Stimulated activated CD8-positive, alpha-beta memory T cell treated with anti-CD3 and anti-CD28 coated beads, Interleukin-12 subunit alpha, Interleukin-12 subunit beta, amount 100 ng/mL, for 24 hours (primary cell): ENCODE results near the gene PPP1R7.
"Not testable (repeated sequence)": the region's sequence is repeated elsewhere in the genome, so short reads cannot be mapped to it uniquely, and the experiment has no call there.

Experiments
- DNase-seq: peaks from one replicate; pipeline ENCODE4 v3.0.0-alpha.2; 2020; ENCODE audit errors: extremely low read depth

The PPP1R7 gene, protein sequence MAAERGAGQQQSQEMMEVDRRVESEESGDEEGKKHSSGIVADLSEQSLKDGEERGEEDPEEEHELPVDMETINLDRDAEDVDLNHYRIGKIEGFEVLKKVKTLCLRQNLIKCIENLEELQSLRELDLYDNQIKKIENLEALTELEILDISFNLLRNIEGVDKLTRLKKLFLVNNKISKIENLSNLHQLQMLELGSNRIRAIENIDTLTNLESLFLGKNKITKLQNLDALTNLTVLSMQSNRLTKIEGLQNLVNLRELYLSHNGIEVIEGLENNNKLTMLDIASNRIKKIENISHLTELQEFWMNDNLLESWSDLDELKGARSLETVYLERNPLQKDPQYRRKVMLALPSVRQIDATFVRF

GRCh38 chr2:241149925-241150659, at the start of gene PPP1R7:
PPP1R7 (plus strand) TSS chr2:241150467; CDS start chr2:241150496, 29 bp downstream.
- peak; percentile 87 for DNase-seq

DNA sequence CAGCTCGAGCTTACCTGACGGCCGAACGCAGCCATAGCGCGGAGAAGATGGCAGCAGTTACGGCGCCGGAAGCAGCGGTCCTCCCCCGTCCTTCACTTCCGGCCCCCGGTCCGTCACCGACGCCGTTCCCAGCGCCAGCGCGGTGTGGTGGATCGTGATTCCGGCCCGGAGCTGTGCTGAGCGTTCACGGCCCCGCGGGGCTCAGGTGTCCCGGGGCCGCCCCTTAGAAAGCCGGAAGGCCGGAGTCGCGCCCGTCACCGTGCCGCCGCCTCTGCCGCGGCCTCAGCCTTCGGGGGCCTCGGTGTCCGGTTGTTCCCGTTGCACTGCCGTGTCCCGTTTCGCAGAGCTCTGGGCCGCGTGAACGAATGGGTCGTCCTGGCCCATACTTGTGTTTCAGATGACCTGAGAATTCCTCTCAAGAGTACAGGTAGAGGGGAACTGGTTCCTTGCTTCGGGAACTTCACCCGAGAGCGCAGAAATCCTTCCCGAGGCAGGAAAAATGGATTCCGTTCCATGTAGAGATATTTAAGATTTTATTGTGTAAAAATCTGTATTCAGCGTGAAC, 47.9 kb upstream of the PPP1R7 start, which contains the start of gene MTERF4:
Gene MTERF4, minus strand, starts transcription at position 49 of the 565 bp plus-strand sequence. Its CDS starts 14 bp downstream, at position 35.
- DNase-seq, result peak; percentile 75

DNA sequence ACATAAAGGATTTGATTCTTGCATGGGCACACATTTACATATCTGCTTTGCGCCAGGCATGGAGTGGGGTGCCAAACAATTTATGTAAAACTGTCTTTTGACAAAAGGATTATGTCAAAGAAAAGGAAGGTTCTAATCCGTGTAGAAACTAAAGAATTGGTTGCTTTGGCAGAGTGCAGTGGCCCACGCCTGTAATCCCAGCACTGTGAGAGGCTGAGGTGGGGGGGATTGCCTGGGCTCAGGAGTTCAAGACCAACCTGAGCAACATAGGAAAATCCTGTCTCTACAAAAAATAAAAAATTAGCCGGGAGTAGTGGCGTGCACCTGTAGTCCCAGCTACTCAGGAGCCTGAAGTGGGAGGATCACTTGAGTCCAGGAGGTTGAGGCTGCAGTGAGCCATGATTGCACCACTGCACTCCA, 47.1 kb upstream of the PPP1R7 start:
- DNase-seq, result no peak

- DNase-seq, result not testable (repeated sequence)
Measured at GRCh38 chr2:241104611-241105010, 45.7 kb upstream of the PPP1R7 start.

DNA sequence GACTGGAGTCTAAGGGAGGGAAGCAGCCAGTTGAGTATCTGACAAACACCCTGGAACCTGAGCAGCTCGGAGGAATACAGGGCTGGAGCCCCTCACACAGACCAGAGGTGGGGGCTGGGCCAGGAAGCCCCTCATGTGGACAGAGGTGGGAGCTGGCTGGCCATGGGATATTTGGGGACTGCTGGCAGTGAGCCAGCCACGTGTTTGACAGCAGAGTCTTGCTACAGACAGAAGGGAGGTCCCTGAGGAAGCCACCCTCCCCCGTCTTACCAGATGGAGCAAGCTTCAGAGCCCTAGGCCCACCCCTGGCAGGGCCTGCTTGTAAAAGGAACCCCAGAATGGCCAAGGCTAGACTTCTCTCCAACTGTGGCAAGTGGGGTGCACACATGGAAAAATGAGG, 44.6 kb upstream of the PPP1R7 start:
- DNase-seq, result no peak

- no peak for DNase-seq
Measured at GRCh38 chr2:241107031-241107783, 43.1 kb upstream of the PPP1R7 start.

DNA sequence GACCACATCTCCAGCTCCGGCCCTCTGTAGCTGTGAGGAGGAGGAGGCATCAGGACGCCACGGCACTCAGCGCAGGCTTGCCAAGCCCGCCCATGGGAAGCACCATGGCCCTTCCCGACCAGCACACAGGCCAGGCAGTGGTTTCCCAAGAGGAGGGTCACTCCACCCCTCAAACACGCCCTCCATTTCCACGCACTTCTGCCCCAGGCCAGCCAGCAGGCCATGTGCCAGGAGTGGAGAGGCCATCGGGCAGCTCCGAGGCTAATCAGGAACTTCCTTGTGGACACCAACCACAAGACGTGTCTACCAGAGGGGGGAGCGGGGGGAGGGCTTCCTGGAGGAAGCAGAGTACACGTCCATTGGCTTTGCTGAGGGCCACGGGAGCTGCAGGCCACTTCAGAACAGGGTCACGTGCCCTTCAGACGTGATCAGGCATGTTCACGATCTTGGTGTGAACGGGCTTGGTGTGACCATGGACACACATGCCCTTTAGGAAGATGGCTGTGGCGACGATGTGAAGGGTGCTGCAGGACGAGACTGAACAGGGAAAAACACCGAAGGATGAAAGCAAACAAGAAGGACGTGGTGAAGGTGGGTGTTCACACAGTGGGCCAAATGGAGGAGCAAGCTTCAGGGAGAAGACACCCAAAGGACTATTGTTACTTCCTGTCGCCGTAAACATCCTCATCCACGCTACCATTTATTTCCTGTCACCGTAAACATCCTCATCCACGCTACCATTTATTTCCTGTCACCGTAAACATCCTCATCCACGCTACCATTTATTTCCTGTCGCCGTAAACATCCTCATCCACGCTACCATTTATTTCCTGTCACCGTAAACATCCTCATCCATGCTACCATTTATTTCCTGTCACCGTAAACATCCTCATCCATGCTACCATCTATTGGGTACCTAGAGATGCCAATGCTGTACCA, 41.7 kb upstream of the PPP1R7 start:
- no peak for DNase-seq

- no peak for DNase-seq
Measured at GRCh38 chr2:241109210-241110088, 40.8 kb upstream of the PPP1R7 start.

- no peak for DNase-seq
Measured at GRCh38 chr2:241110089-241110606, 40.1 kb upstream of the PPP1R7 start.

- DNase-seq, result no peak
Measured at GRCh38 chr2:241110607-241111439, 39.4 kb upstream of the PPP1R7 start.

DNA sequence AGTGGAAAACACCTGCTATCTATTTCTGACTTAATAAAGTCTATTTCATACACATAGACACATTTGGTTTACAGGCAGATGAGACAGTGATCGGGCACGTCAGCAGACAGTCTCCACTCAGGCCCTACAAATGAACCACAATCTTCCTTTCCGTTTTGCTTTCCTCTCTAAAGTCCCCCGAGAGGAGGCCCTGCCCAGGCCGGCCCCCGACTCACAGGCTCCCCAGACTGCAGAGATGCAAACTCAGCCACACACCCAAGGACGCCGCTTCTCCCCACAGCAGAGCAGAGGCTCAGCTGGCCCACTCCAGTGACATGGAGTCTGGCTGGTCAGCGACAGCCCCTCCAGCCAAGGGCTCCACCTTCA, 38.8 kb upstream of the PPP1R7 start:
- DNase-seq, result no peak

- no peak for DNase-seq
Measured at GRCh38 chr2:241112046-241112445, 38.2 kb upstream of the PPP1R7 start.

DNA sequence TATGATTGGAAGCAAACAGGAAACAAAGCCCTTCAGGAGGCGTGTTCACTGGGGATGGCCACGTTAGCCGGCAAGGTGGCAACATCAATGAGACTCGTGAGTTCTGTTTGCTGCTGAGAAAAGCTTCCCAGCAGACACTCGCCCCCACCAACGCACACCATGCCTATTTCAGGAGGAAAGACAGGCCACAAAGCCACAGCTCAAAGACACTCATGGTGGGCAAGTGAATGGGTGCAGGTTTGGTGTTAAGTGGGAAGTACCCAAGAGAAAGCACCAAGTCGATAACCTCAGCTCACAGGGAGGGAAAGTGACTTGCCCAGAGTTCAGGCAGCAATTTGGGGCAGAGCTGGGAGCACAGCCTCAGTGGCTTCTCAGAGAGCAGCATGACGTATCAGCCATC, 37.7 kb upstream of the PPP1R7 start:
- no peak for DNase-seq

GRCh38 chr2:241114836-241115235, 35.4 kb upstream of the PPP1R7 start:
- DNase-seq, result no peak

- DNase-seq, result no peak
Measured at GRCh38 chr2:241115361-241115760, 34.9 kb upstream of the PPP1R7 start.

DNA sequence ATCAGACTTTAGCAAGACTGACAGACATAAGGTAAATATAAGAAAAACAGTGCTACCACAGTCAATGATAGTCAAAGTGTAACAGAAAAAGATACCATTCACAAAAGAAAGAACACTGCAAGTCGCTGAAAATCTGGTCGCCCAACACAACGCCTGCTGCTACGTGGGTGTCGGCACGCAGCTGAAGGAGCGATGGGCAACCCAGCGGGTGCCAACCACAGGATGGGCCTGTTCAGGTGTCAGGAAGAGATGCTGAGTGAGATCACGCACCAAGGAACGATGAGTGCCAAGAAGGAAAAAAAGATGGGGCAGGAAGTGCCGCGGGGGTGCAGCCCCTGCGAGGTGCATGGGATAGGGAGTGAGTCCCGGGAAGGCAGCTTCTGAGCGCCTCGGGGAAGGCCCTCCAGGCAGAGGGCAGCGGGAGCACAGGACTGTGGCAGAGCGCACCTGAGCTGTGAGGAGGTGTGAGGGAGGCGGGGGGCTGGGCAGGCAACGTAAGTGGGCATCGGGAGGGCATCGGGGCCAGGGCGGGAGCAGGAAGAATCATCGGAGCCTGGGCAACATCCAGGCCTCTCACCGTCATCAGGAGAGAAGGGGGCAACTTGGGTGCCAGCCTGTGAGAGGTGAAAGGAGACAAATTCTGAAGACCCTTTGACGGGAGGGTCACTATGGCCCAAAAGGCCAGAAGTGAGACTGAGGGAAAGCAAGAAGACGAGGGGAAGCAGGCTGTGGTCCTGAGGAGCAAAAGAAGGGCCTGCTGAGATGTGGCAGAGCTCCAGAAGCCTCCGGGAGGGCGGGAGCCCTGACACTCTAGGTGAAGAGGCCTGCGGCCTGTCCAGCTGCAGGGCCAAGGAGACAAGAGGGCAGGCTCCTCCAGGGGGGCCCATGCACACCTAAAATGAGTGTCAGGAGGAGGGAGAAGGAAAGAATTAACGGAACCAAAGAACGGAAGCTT, 33.4 kb upstream of the PPP1R7 start:
- no peak for DNase-seq

DNA sequence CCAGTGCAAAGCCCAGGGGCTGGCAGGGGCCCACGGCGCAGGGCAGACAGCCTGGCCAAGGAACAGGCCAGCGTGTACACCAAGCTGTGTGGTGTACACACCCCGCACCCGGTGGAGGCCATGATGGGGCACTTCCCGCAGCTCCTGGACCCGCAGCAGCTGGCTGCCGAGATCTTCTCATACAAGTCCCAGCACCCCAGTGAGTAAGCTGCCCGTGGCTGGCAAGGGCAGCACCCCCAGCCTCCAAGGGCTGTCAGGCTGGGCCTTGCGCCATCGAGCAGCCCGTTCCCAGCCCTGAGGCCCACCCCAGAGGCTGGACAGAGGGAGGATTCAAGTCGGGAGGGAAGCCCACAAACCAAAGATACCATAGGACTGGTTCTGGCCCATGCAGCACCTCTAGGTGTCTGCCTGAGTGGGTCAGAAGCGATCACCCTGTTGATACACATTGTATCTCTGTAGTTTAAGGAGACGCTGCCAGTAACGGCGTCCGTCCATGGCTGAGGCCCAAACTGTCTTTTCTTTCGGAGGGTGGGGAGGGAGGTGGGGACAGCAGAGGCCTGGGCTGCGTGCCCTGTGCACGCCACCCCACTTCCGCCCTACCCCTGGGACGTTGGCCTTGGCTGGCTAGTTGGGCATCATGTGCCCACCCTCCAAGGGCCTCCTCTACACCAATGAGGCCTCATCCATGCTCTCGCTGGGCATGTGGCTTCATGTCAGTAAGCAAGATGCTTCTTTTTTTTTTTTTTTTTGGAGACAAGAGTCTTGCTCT, 31.3 kb upstream of the PPP1R7 start:
- DNase-seq, result no peak
